Measurements from ENCODE around the gene TMCC2. TPM values are rescaled to one million over a fixed set of nuclear protein-coding genes. Genes with fewer than 3 reads are reported as not detected.

Gene TMCC2
- total RNA-seq, 4 donors from 2014 or later, result 0.53 to 4.1 (median 1.1) TPM

- TF ChIP-seq CTCF (IDR thresholded peaks at IDR 0.05) (no peak), POLR2A (IDR thresholded peaks at IDR 0.05) (no peak)
- H3K4me3 ChIP-seq, result no peak overlapping the region
Measured at GRCh38 chr1:205224736-205225135, 3.0 kb upstream of the TMCC2 start.

DNA sequence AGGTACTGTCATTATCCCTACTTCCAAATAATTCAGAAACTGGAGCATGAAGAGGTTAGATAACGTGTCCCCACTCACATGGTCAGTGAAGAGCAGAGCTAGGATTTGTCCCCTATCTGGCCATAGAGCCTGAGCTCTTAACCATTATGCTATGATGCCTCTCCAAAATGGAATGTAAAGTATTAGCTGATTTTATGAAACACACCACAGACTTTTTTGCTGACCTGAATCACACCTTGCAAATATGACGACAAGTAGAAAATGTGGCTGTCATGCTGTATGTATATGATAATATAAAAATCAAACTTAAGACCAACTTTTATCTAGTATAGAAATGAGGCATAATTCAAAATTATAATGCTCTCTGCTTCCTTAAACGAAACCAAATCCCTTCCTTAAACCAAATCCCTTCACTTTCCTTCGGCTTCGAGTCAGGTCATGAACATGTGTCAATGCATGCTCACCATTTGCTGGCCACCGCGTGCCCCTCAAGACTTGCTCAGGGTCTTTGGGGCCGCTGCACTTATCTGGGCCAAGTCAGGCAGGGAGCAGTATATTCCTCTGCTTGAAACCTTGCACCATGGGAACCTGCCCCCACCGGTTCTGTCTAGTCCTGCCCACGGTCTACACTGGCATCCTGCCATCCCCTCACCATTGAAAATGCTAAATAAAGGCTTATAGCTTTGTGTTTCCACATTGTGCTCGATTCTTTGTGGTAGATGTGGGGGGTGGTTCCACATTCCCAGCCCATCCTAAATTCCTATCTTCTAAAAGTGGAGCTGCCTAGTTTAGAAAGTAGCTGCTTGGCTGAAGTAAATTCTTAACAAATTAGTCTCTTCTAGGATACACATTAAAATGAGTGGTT is 1.6 kb upstream of the TMCC2 start:
- Histone ChIP-seq H3K9me3 (no peaks in the 10 kb centered on the region), H3K4me3 (no peak overlapping the region), H3K36me3 (no peaks in the 10 kb centered on the region), H3K4me1 (peaks cover 0 to 30% (median 7%) of the 10 kb centered on the region in 4 donors), H3K27ac (no peak overlapping the region), H3K27me3 (peaks cover 0 to 8% of the 10 kb centered on the region in 2 donors)
- DNase-seq, result no peak
- TF ChIP-seq POLR2A (IDR thresholded peaks at IDR 0.05) (no peak), CTCF (IDR thresholded peaks at IDR 0.05) (no peak)

More at GRCh38 chr1:205224736-205225135, 3.0 kb upstream of the TMCC2 start:
- H3K9me3 ChIP-seq, result no peaks in the 10 kb centered on the region
- peaks cover 0 to 8% of the 10 kb centered on the region in 2 donors for H3K27me3 ChIP-seq
- DNase-seq, result no peak
- no peak overlapping the region for H3K27ac ChIP-seq
- H3K36me3 ChIP-seq, result no peaks in the 10 kb centered on the region
- H3K4me1 ChIP-seq, result peaks cover 0 to 26% (median 4%) of the 10 kb centered on the region in 4 donors

GRCh38 chr1:205226868-205227583 is 720 bp upstream of the TMCC2 start:
- TF ChIP-seq CTCF (IDR thresholded peaks at IDR 0.05), result no peak
- TF ChIP-seq POLR2A (IDR thresholded peaks at IDR 0.05), result no peak
- no peaks in the 10 kb centered on the region for H3K36me3 ChIP-seq
- H3K9me3 ChIP-seq, result no peaks in the 10 kb centered on the region
- DNase-seq, result no peak
- H3K27ac ChIP-seq, result peak overlapping the region in 2 of 4 donors; percentile 35 to 42
- peak overlapping the region; percentile 44 to 64 (median 61) for H3K4me3 ChIP-seq
- peaks cover 0 to 8% of the 10 kb centered on the region in 2 donors for H3K27me3 ChIP-seq
- peaks cover 0 to 30% (median 7%) of the 10 kb centered on the region in 4 donors for H3K4me1 ChIP-seq

- Histone ChIP-seq H3K4me1 (peaks cover 0 to 30% (median 7%) of the 10 kb centered on the region in 4 donors), H3K27me3 (peaks cover 0 to 8% of the 10 kb centered on the region in 2 donors), H3K4me3 (peak overlapping the region; percentile 44 to 64 (median 61)), H3K36me3 (no peaks in the 10 kb centered on the region), H3K9me3 (no peaks in the 10 kb centered on the region), H3K27ac (peak overlapping the region in 2 of 4 donors; percentile 35 to 59)
- peak in 2 of 3 donors; percentile 21 to 49 for DNase-seq
- TF ChIP-seq POLR2A (IDR thresholded peaks at IDR 0.05), result no peak
- no peak for TF ChIP-seq CTCF (IDR thresholded peaks at IDR 0.05)
Measured at GRCh38 chr1:205228093-205228521, 361 bp downstream of the TMCC2 start.

GRCh38 chr1:205229399-205229871 is 1.7 kb downstream of the TMCC2 start:
- Histone ChIP-seq H3K4me1 (peaks cover 0 to 30% (median 7%) of the 10 kb centered on the region in 4 donors), H3K4me3 (peak overlapping the region; percentile 44 to 64 (median 61))

More at GRCh38 chr1:205229399-205229871, 1.7 kb downstream of the TMCC2 start:
- TF ChIP-seq CTCF (IDR thresholded peaks at IDR 0.05), result peak in 4 of 6 experiments; percentile 4 to 42 (median 21)
- no peak for TF ChIP-seq POLR2A (IDR thresholded peaks at IDR 0.05)
- H3K27me3 ChIP-seq, result peaks cover 0 to 8% of the 10 kb centered on the region in 2 donors
- DNase-seq, result peak; percentile 61 to 82 (median 68)
- no peaks in the 10 kb centered on the region for H3K36me3 ChIP-seq
- H3K27ac ChIP-seq, result peak overlapping the region in 2 of 4 donors; percentile 22 to 59
- H3K9me3 ChIP-seq, result no peaks in the 10 kb centered on the region

Data from Peyer's patch (tissue), 4 donors.